ELF-1 (cell line): Measurements from ENCODE around the gene IGSF10.
A peak's percentile ranks its signal among the peaks of the same experiment; 100 is the strongest.
"Not testable (repeated sequence)": the region's sequence is repeated elsewhere in the genome, so short reads cannot be mapped to it uniquely, and the experiment has no call there.

Source experiments
- DNase-seq: peaks from one replicate; pipeline ENCODE4 v3.0.0-alpha.2; 2016; ENCODE audit warnings: low read depth, low spot score

Gene IGSF10

GRCh38 chr3:151460774-151461450 is at the start of gene IGSF10:
Gene IGSF10 (minus strand): TSS chr3:151461061. CDS start chr3:151458709, 2,352 bp downstream.
- DNase-seq, result peak; percentile 41

GRCh38 chr3:151509468-151510135 is 48.7 kb upstream of the IGSF10 start:
- DNase-seq, result not testable (repeated sequence)

GRCh38 chr3:151504606-151505005 is 43.7 kb upstream of the IGSF10 start:
- no peak for DNase-seq

GRCh38 chr3:151503074-151503473 is 42.2 kb upstream of the IGSF10 start:
- no peak for DNase-seq

GRCh38 chr3:151501923-151502632 is 41.2 kb upstream of the IGSF10 start:
- DNase-seq, result no peak

- DNase-seq, result no peak
Observed at GRCh38 chr3:151501171-151501922, 40.5 kb upstream of the IGSF10 start.

- DNase-seq, result no peak
Observed at GRCh38 chr3:151499168-151499567, 38.3 kb upstream of the IGSF10 start.

GRCh38 chr3:151491525-151491924 is 30.7 kb upstream of the IGSF10 start:
- DNase-seq, result no peak

GRCh38 chr3:151487833-151488232 is 27.0 kb upstream of the IGSF10 start:
- not testable (repeated sequence) for DNase-seq

- DNase-seq, result peak; percentile 68
Observed at GRCh38 chr3:151483961-151484520, 23.2 kb upstream of the IGSF10 start.

- DNase-seq, result no peak
Observed at GRCh38 chr3:151483488-151483887, 22.6 kb upstream of the IGSF10 start.

- no peak for DNase-seq
Observed at GRCh38 chr3:151480492-151480891, 19.6 kb upstream of the IGSF10 start.

GRCh38 chr3:151479452-151479851 is 18.6 kb upstream of the IGSF10 start:
- no peak for DNase-seq

GRCh38 chr3:151478335-151478697 is 17.5 kb upstream of the IGSF10 start:
- no peak for DNase-seq

GRCh38 chr3:151477591-151478334 is 16.9 kb upstream of the IGSF10 start:
- DNase-seq, result peak; percentile 80

GRCh38 chr3:151476344-151477018 is 15.6 kb upstream of the IGSF10 start:
- DNase-seq, result peak; percentile 72

- DNase-seq, result peak; percentile 75
Observed at GRCh38 chr3:151468284-151468917, 7.5 kb upstream of the IGSF10 start.

- DNase-seq, result no peak
Observed at GRCh38 chr3:151467069-151467468, 6.2 kb upstream of the IGSF10 start.

GRCh38 chr3:151462991-151463390 is 2.1 kb upstream of the IGSF10 start:
- no peak for DNase-seq

- no peak for DNase-seq
Observed at GRCh38 chr3:151462278-151462780, 1.5 kb upstream of the IGSF10 start.
